Sciatic nerve (tissue), 2 donors: Measurements from ENCODE around the gene MAGEA2B. TPM values are rescaled to one million over a fixed set of nuclear protein-coding genes. Genes with fewer than 3 reads are reported as not detected.
"Not testable (repeated sequence)": the region's sequence is repeated elsewhere in the genome, so short reads cannot be mapped to it uniquely, and the experiment has no call there.

Experiments used
- ATAC-seq: fragments of 200-7000 bp; cut with Tn5 transposase; one replicate; pipeline ENCODE4 v1.9.1; 2020; ENCODE audit warnings: mild to moderate bottlenecking, moderate library complexity
- DNase-seq: peaks from one replicate; pipeline ENCODE4 v3.0.0-alpha.2; 2020; ENCODE audit warnings: low spot score
- intact Hi-C: fragments of 100-400 bp; cut with DNase I; formaldehyde crosslinking; loops from one replicate; pipeline ENCODE4 v1.14.2; 2022
- total RNA-seq: library from RNA; stranded (reverse); fragmentation: NEBNext Ultra II Directional; extraction: Animal tissue kit (Norgen Biotek cat#: 25700); gene quantifications from one replicate; pipeline ENCODE4 v1.2.1, GENCODE V29; 2021
- donor health status: DM: no; HTN: no; CAD: no.
- donor health status: DM: no; HTN: no; CAD: no.

Gene MAGEA2B
- total RNA-seq, 1 donor from 2014 or later, result not detected

GRCh38 chrX:152753686-152754650 is 39.5 kb downstream of the MAGEA2B start, which contains the start of gene MAGEA2:
TSS of gene MAGEA2 (minus strand) at chrX:152753842. CDS start at chrX:152751363, 2,479 bp downstream.
- intact Hi-C loops, DNase-seq, ATAC-seq: not testable (repeated sequence)

DNA sequence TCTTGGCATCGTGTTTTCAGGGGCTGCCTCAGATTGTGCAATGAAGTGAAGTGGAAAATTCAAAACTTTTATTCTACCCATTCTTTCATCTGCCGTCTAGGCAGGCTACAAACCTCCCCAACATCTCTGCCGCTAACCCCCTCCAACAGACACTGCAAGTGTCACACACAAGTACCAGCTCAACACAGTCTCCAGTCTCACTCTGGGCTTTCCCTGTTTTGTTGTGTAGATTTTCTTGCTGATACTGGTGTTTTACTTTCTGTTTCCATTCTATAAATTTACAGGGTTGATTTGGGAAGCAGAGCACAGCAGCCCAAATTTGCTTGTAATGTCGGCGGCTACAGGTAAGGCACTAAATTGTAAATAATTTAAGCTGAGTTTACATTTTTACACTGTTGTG is 40.4 kb downstream of the MAGEA2B start:
- ATAC-seq, intact Hi-C loops, DNase-seq: not testable (repeated sequence)

- intact Hi-C loops, DNase-seq, ATAC-seq: not testable (repeated sequence)
Observed at GRCh38 chrX:152758918-152759317, 44.5 kb downstream of the MAGEA2B start, which contains the start of gene CSAG3. TSS of gene CSAG3 (plus strand) at chrX:152759218.

DNA sequence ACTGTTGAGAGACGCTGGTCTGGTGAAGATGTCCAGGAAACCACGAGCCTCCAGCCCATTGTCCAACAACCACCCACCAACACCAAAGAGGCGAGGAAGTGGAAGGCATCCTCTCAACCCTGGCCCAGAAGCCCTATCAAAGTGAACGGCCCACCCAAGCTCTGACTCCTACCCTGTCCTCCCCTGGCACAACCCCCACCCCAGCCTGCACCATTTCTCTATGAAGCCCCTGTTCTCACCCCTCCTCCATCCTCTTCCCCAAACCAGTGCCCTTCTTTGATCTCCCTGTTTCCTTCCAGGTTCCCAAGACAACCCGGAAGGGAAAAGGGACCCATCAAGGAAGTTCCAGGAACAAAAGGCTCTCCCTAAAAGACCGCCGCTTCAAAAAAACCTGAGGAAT is 45.1 kb downstream of the MAGEA2B start:
- intact Hi-C loops, DNase-seq, ATAC-seq: not testable (repeated sequence)

DNA sequence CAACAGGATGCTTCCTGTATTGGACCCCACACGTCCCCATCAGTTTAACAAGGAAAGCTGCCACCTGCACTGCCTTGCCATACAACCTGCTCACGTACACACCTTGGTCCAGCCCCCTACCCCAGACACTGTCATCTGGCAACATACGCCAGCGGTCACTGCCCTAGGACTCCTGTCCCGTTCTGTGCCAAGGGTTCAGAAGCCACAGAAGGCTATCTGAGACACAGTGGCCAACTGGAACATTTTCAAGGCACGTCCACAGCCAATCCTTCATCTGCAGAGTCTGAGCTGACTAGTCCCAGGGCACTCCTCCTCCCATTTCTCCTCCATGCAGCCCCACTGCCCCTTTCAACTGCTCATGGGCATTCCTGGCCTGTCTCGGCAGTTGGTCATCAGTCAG is 47.2 kb downstream of the MAGEA2B start:
- ATAC-seq, intact Hi-C loops, DNase-seq: not testable (repeated sequence)

- intact Hi-C loops, DNase-seq, ATAC-seq: not testable (repeated sequence)
Observed at GRCh38 chrX:152766562-152766961, 52.1 kb downstream of the MAGEA2B start.

Other genes starting within 250 kb of the MAGEA2B start
- 5.3 TPM for gene GABRQ, start 76.7 kb upstream of the MAGEA2B start, total RNA-seq
- not detected for gene MAGEA3, start 15.8 kb upstream of the MAGEA2B start, total RNA-seq
- not detected for gene CSAG2, start 5.4 kb upstream of the MAGEA2B start, total RNA-seq
- gene CSAG1, start 19.1 kb downstream of the MAGEA2B start, total RNA-seq, result not detected
- not detected for gene MAGEA12, start 19.1 kb downstream of the MAGEA2B start, total RNA-seq
- not detected for gene MAGEA2, start 39.2 kb downstream of the MAGEA2B start, total RNA-seq
- gene CSAG3, start 44.6 kb downstream of the MAGEA2B start, total RNA-seq, result not detected
- not detected for gene MAGEA6, start 55.1 kb downstream of the MAGEA2B start, total RNA-seq
- gene CETN2, start 116.1 kb downstream of the MAGEA2B start, total RNA-seq, result 25.0 TPM
- 18.0 TPM for gene NSDHL, start 116.4 kb downstream of the MAGEA2B start, total RNA-seq
- 26.9 TPM for gene ZNF185, start 183.4 kb downstream of the MAGEA2B start, total RNA-seq